NCI-H2029 treated with DMSO at 0.1 percent for 48 hours (cell line): ENCODE results near the gene G6PC1.
A peak's percentile ranks its signal among the peaks of the same experiment; 100 is the strongest.
"Not testable (repeated sequence)": the region's sequence is repeated elsewhere in the genome, so short reads cannot be mapped to it uniquely, and the experiment has no call there.

Experiments
- DNase-seq: peaks from one replicate; lab custom pipeline; 2025; lab: John Stamatoyannopoulos, UW

G6PC1 gene

DNA sequence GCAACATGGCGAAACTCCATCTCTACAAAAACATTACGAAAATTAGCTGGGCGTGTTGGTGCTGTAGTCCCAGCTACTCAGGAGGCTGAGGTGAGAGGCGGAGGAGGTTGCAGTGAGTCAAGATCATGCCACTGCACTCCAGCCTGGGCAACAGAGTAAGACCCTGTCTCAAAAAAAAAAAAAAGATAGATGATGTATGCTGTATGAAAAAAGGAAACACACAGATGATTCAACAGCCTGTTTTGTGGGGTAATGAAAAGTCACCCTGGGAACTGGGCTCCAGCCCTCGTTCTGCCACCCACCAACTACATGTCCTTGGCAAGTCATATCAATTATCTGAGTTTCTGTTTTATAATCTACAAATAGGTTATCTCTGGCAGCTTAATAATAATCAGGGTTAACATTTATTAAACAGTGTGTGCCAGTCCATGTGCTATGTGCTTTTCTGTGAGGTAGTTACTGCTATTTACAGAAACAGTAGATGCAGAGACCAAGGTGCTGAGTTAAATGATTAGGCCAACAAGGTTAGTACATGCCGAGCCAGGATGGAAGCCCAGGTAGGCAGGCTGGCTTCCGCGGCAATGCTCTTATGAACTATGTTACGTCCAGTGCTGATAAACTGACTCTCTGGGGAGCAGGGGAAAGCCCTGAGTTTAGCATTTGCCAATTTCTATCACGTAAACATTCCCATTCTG lies 1.1 kb downstream of the G6PC1 start:
- no peak for DNase-seq

GRCh38 chr17:42904110-42904469 lies 3.5 kb downstream of the G6PC1 start:
- no peak for DNase-seq

GRCh38 chr17:42906772-42907446 lies 6.3 kb downstream of the G6PC1 start:
- DNase-seq: no peak

- DNase-seq: no peak
Observed at GRCh38 chr17:42908872-42909700, 8.5 kb downstream of the G6PC1 start.

DNA sequence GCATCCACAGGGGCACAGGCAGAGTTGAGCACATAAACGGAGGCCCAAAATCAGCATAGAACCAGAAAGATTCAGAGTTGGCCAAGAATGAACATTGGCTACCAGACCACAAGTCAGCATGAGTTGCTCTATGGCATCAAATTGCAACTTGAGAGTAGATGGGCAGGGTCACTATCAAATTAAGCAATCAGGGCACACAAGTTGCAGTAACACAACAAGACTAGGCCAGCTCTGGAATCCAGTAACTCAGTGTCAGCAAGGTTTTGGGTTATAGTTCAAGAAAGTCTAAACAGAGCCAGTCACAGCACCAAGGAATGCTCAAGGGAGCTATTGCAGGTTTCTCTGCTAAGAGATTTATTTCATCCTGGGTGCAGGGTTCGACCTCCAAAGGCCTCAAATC lies 12.9 kb downstream of the G6PC1 start:
- DNase-seq: no peak

GRCh38 chr17:42913981-42914617 lies 13.5 kb downstream of the G6PC1 start:
- no peak for DNase-seq

DNA sequence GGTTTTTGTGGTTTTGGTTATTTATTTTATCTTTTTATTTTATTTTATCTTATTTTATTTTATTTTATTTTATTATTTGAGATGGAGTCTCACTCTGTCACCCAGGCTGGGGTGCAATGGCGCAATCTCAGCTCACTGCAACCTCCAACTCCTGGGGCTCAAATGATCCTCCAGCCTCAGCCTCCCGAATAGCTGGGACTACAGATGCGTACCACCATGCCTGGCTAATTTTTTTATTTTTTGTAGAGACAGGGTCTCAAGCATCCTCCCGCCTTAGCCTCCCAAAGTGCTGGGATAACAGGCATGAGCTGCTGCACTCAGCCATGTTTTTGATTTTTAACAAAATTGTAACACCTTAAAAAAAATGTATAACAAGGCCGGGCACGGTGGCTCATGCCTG lies 14.7 kb downstream of the G6PC1 start:
- not testable (repeated sequence) for DNase-seq

- not testable (repeated sequence) for DNase-seq
Observed at GRCh38 chr17:42916388-42917235, 16.0 kb downstream of the G6PC1 start.

DNA sequence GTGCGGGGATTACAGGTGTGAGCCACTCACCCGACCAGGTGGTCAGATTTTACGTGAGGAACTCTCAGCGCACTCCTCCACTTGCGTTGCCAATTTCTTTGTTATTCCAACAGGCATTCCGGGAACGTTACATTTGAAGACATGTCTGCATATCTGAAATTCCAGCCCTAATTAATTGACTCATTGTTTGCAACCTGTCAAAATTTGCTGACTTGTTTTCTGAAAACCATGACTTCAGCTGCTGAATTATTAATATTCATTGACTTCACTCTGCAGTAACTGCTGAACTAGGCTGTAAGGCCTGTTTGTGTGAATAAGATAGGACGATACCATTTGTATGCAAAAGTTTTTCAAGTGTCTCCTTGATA lies 16.6 kb downstream of the G6PC1 start:
- no peak for DNase-seq

GRCh38 chr17:42918902-42919521 lies 18.4 kb downstream of the G6PC1 start:
- peak; percentile 54 for DNase-seq

GRCh38 chr17:42919522-42920077 lies 19.0 kb downstream of the G6PC1 start:
- not testable (repeated sequence) for DNase-seq

GRCh38 chr17:42920106-42920900 lies 19.7 kb downstream of the G6PC1 start:
- DNase-seq: no peak

GRCh38 chr17:42920922-42921321 lies 20.3 kb downstream of the G6PC1 start:
- DNase-seq: peak; percentile 20

DNA sequence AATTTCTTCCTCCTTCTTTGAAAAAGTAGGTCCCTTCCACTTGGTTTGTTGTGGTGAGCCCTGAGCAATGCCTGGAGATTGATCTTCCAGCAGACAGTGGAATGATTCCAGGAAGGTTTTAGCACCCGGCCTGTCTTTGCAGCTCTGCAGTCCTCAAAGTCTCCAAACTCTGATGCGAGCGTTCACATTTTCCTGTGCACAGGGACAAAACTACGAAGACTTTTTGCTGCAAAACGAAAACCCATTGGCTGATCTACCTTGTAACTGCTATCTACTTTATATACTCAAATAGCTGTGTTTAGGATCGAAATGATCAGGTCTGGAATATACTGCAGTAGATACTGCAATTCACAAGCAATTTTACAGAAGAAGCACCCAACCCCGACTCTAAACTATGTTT lies 21.7 kb downstream of the G6PC1 start:
- no peak for DNase-seq

DNA sequence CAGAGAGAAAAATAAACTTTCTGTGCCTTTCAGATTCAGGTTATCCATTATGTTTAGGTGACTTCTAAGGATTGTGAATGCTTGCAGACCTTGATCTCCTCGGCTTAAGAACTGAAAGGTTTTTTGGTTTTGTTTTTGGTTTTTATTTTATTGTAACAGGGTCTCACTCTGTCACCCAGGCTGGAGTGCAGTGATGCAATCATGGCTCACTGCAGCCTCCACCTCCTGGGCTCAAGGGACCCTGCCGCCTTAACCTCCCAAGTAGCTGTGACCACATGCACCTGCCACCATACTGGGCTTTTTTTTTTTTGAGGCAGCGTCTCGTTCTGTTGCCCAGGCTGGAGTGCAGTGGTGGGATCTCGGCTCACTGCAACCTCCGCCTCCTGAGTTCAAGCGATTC lies 22.9 kb downstream of the G6PC1 start:
- not testable (repeated sequence) for DNase-seq

- DNase-seq: no peak
Observed at GRCh38 chr17:42924891-42925290, 24.3 kb downstream of the G6PC1 start.

- no peak for DNase-seq
Observed at GRCh38 chr17:42928714-42929496, 28.3 kb downstream of the G6PC1 start.

GRCh38 chr17:42929497-42929844 lies 28.9 kb downstream of the G6PC1 start:
- DNase-seq: no peak
